ENCODE data around the gene VCPKMT. TPM values are rescaled to one million over a fixed set of nuclear protein-coding genes. Genes with fewer than 3 reads are reported as not detected.

Gene VCPKMT
- total RNA-seq, 2 experiments from 2014 or later = 12.6 to 13.3 TPM

- no TSS peak for BruUV-seq (replicated peaks)
- H3K4me3 ChIP-seq (ENCODE audit: low read depth, low read length, poor library complexity, severe bottlenecking) = no peak overlapping the region
- no peaks in the 10 kb centered on the region for H4K20me1 ChIP-seq (ENCODE audit: insufficient read depth, low read length)
- H3K27ac ChIP-seq (ENCODE audit: low read depth, low read length, poor library complexity, severe bottlenecking) = no peak overlapping the region
- ChIA-PET POLR2A (interaction anchor here (1.0 kb wide), 1 partner anchor 280 kb away, joined by 3 read pairs; no protein-coding TSS in a partner anchor), CTCF (ENCODE audit: unreplicated experiment) (no interaction called here)
- peaks cover 6% of the 10 kb centered on the region for H3K4me1 ChIP-seq (ENCODE audit: insufficient read depth, low read length, poor library complexity, severe bottlenecking)
- no peaks in the 10 kb centered on the region for H3K9me3 ChIP-seq (ENCODE audit: low read length)
- H2AFZ ChIP-seq (ENCODE audit: low read length) = no peak overlapping the region
- TF ChIP-seq EZH2phosphoT487 (IDR thresholded peaks at IDR 0.05; ENCODE audit: borderline replicate concordance, low read depth, low read length) (no peak), CTCF (conservative IDR thresholded peaks at IDR 0.05; ENCODE audit: low read length) (no peak)
- H3K79me2 ChIP-seq (ENCODE audit: insufficient read depth, low read depth, low read length) = no peaks in the 10 kb centered on the region
- H3K36me3 ChIP-seq (ENCODE audit: insufficient read depth, low read length) = peaks cover 26% of the 10 kb centered on the region
- H3K4me2 ChIP-seq (ENCODE audit: low read length) = no peak overlapping the region
- DNase-seq (ENCODE audit: low spot score) = no peak
- intact Hi-C loops (cut with micrococcal nuclease; ENCODE audit: unreplicated experiment) = no loop called here
- no peaks in the 10 kb centered on the region for H3K9me2 ChIP-seq (ENCODE audit: insufficient read depth, low read length)
These were observed 12.8 kb downstream of the VCPKMT start for GRCh38 chr14:50103558-50103957.

GRCh38 chr14:50101417-50101816, 15.0 kb downstream of the VCPKMT start:
- Histone ChIP-seq H3K4me3 (ENCODE audit: low read depth, low read length, poor library complexity, severe bottlenecking) (no peak overlapping the region), H3K9me2 (ENCODE audit: insufficient read depth, low read length) (no peaks in the 10 kb centered on the region), H3K9me3 (ENCODE audit: low read length) (no peaks in the 10 kb centered on the region), H3K79me2 (ENCODE audit: insufficient read depth, low read depth, low read length) (no peaks in the 10 kb centered on the region), H3K27ac (ENCODE audit: low read depth, low read length, poor library complexity, severe bottlenecking) (no peak overlapping the region), H4K20me1 (ENCODE audit: insufficient read depth, low read length) (no peaks in the 10 kb centered on the region), H2AFZ (ENCODE audit: low read length) (no peak overlapping the region), H3K4me2 (ENCODE audit: low read length) (no peak overlapping the region), H3K36me3 (ENCODE audit: insufficient read depth, low read length) (peaks cover 8% of the 10 kb centered on the region; the same call in 1 of the 2 replicates), H3K4me1 (ENCODE audit: insufficient read depth, low read length, poor library complexity, severe bottlenecking) (peaks cover 6% of the 10 kb centered on the region)
- BruUV-seq (replicated peaks) = no TSS peak
- DNase-seq (ENCODE audit: low spot score) = no peak
- ChIA-PET POLR2A (interaction anchor here (0.6 to 1.3 kb wide), 4 partner anchors 9 to 466 kb away, joined by 3 to 4 read pairs (median 4); no protein-coding TSS in a partner anchor), CTCF (ENCODE audit: unreplicated experiment) (interaction anchor here (0.9 kb wide), 1 partner anchor 93 kb away, joined by 3 read pairs; no protein-coding TSS in a partner anchor)
- no peak for TF ChIP-seq CTCF (conservative IDR thresholded peaks at IDR 0.05; ENCODE audit: low read length)
- TF ChIP-seq EZH2phosphoT487 (IDR thresholded peaks at IDR 0.05; ENCODE audit: borderline replicate concordance, low read depth, low read length) = no peak
- intact Hi-C loops (cut with micrococcal nuclease; ENCODE audit: unreplicated experiment) = no loop called here

- TF ChIP-seq CTCF (conservative IDR thresholded peaks at IDR 0.05; ENCODE audit: low read length) (no peak), EZH2phosphoT487 (IDR thresholded peaks at IDR 0.05; ENCODE audit: borderline replicate concordance, low read depth, low read length) (no peak)
- Histone ChIP-seq H3K4me1 (ENCODE audit: insufficient read depth, low read length, poor library complexity, severe bottlenecking) (peaks cover 11% of the 10 kb centered on the region), H3K79me2 (ENCODE audit: insufficient read depth, low read depth, low read length) (no peaks in the 10 kb centered on the region), H3K9me2 (ENCODE audit: insufficient read depth, low read length) (no peaks in the 10 kb centered on the region), H3K4me2 (ENCODE audit: low read length) (no peak overlapping the region), H3K9me3 (ENCODE audit: low read length) (no peaks in the 10 kb centered on the region), H2AFZ (ENCODE audit: low read length) (no peak overlapping the region), H3K4me3 (ENCODE audit: low read depth, low read length, poor library complexity, severe bottlenecking) (no peak overlapping the region), H3K27ac (ENCODE audit: low read depth, low read length, poor library complexity, severe bottlenecking) (no peak overlapping the region), H3K36me3 (ENCODE audit: insufficient read depth, low read length) (peaks cover 5% of the 10 kb centered on the region; the same call in 1 of the 2 replicates), H4K20me1 (ENCODE audit: insufficient read depth, low read length) (no peaks in the 10 kb centered on the region)
- ChIA-PET CTCF (ENCODE audit: unreplicated experiment) (no interaction called here), POLR2A (interaction anchor here (0.6 to 1.1 kb wide), 2 partner anchors 194 to 465 kb away, joined by 3 to 4 read pairs; no protein-coding TSS in a partner anchor)
- DNase-seq (ENCODE audit: low spot score) = no peak
- no TSS peak for BruUV-seq (replicated peaks)
- intact Hi-C loops (cut with micrococcal nuclease; ENCODE audit: unreplicated experiment) = no loop called here
These were observed 15.6 kb downstream of the VCPKMT start for GRCh38 chr14:50100805-50101204.

All from OCI-LY7 (cell line).